Caco-2 (cell line): ENCODE data around the gene TCEANC. TPM values are rescaled to one million over a fixed set of nuclear protein-coding genes. Genes with fewer than 3 reads are reported as not detected.

ENCODE experiments used
- BruUV-seq: library from RNA; stranded (reverse); fragments of 400-500 nt; replicated peaks from 2 replicates; lab custom pipeline; 2021; lab: Mats Ljungman, UMichigan
- CTCF ChIA-PET: fragments of 300-600 bp; sonication (Branson Sonifier 250); formaldehyde crosslinking; loops from one replicate; lab custom pipeline; 2022; ENCODE audit warnings: antibody characterized with exemption; lab: Charles Lee
- POLR2A ChIA-PET: fragments of 300-600 bp; sonication (Branson Sonifier 250); formaldehyde crosslinking; loops from one replicate; lab custom pipeline; 2022; ENCODE audit warnings: antibody characterized with exemption; lab: Charles Lee
- DNase-seq, 2 experiments: peaks; one replicate each; pipeline versions ENCODE4 v3.0.0 to v3.0.0-alpha.2; 2020 to 2022
- H3K27me3 ChIP-seq: replicated peaks from 2 replicates; pipeline ENCODE4 v1.6.0; 2011; ENCODE audit warnings: low read length; ENCODE audit not compliant: control insufficient read depth, insufficient read depth
- H3K36me3 ChIP-seq: 2 replicates; pipeline ENCODE4 v1.5.1; 2011; ENCODE audit warnings: low read length; ENCODE audit not compliant: control insufficient read depth, insufficient read depth
- H3K4me1 ChIP-seq: fragments of 250-450 bp; sonication (Bioruptor Pico); 2 replicates; pipeline ENCODE4 v1.5.1; 2020; ENCODE audit warnings: mild to moderate bottlenecking
- H3K4me3 ChIP-seq: 2 replicates; pipeline ENCODE4 v1.5.1; 2011; ENCODE audit warnings: low read depth, mild to moderate bottlenecking, control low read depth, low read length
- H3K9me3 ChIP-seq: fragments of 250-450 bp; sonication (Bioruptor Pico); 2 replicates; pipeline ENCODE4 v1.5.1; 2020; ENCODE audit warnings: mild to moderate bottlenecking, moderate library complexity
- H3K27ac Mint-ChIP-seq: one replicate; pipeline ENCODE4 v1.8.0; 2022; ENCODE audit warnings: mixed read lengths; ENCODE audit not compliant: unreplicated experiment
- H3K27me3 Mint-ChIP-seq: one replicate; pipeline ENCODE4 v1.8.0; 2022; ENCODE audit warnings: mixed read lengths; ENCODE audit not compliant: insufficient read depth, unreplicated experiment
- H3K36me3 Mint-ChIP-seq: one replicate; pipeline ENCODE4 v1.8.0; 2022; ENCODE audit warnings: mild to moderate bottlenecking, mixed read lengths; ENCODE audit not compliant: insufficient read depth, unreplicated experiment
- H3K4me1 Mint-ChIP-seq: one replicate; pipeline ENCODE4 v1.8.0; 2022; ENCODE audit warnings: low read depth, mixed read lengths; ENCODE audit not compliant: unreplicated experiment
- H3K4me3 Mint-ChIP-seq: one replicate; pipeline ENCODE4 v1.8.0; 2022; ENCODE audit warnings: mild to moderate bottlenecking, moderate library complexity, mixed read lengths; ENCODE audit not compliant: unreplicated experiment
- H3K9me3 Mint-ChIP-seq: one replicate; pipeline ENCODE4 v1.8.0; 2022; ENCODE audit warnings: mixed read lengths; ENCODE audit not compliant: unreplicated experiment
- CTCF ChIP-seq, 2 experiments: fragments of 200-600 bp in 1 of 2; IDR thresholded peaks; 1 replicate in 1 of 2; 2 replicates in 1 of 2; pipeline versions ENCODE4 v1.5.1 to v1.8.0; 2011 to 2022; ENCODE audit warnings: antibody characterized with exemption in 1 of 2, control low read depth in 1 of 2, inconsistent platforms in 1 of 2, low read depth in 1 of 2, low read length in 1 of 2, mild to moderate bottlenecking in 1 of 2, moderate library complexity in 1 of 2; ENCODE audit not compliant: insufficient read depth in 1 of 2, severe bottlenecking in 1 of 2, unreplicated experiment in 1 of 2
- intact Hi-C: fragments of 100-400 bp; cut with micrococcal nuclease; formaldehyde crosslinking; loops from one replicate; pipeline ENCODE4 v1.10.0; 2022; ENCODE audit not compliant: unreplicated experiment
- total RNA-seq: library from RNA; stranded (reverse); gene quantifications from 2 replicates; pipeline ENCODE4 v1.2.3, GENCODE V29; 2022

TCEANC gene
- total RNA-seq, 1 experiment from 2014 or later: 1.6 TPM

- Mint-ChIP-seq H3K36me3 (no peaks in the 10 kb centered on the region), H3K9me3 (no peaks in the 10 kb centered on the region), H3K27ac (no peak overlapping the region), H3K27me3 (no peaks in the 10 kb centered on the region), H3K4me1 (peaks cover 4% of the 10 kb centered on the region), H3K4me3 (no peak overlapping the region)
- Histone ChIP-seq H3K36me3 (no peaks in the 10 kb centered on the region), H3K4me1 (peaks cover 13% of the 10 kb centered on the region), H3K27me3 (no peaks in the 10 kb centered on the region), H3K9me3 (no peaks in the 10 kb centered on the region), H3K4me3 (no peak overlapping the region)
- intact Hi-C loops: no loop called here
- no peak for TF ChIP-seq CTCF (IDR thresholded peaks at IDR 0.05; ENCODE audit: insufficient read depth in 1 of 2, low read depth in 1 of 2, low read length in 1 of 2, severe bottlenecking in 1 of 2, unreplicated experiment in 1 of 2)
- POLR2A ChIA-PET: no interaction called here
- CTCF ChIA-PET: no interaction called here
- DNase-seq: no peak
- BruUV-seq: no TSS peak
These were observed 9.4 kb downstream of the TCEANC start for GRCh38 chrX:13662355-13662791.

- ChIA-PET POLR2A (no interaction called here), CTCF (no interaction called here)
- H3K4me1 ChIP-seq: peaks cover 21% of the 10 kb centered on the region
- no peaks in the 10 kb centered on the region for H3K27me3 ChIP-seq
- DNase-seq: no peak
- intact Hi-C loops: no loop called here
- Mint-ChIP-seq H3K9me3 (no peaks in the 10 kb centered on the region), H3K4me1 (peaks cover 4% of the 10 kb centered on the region), H3K27me3 (no peaks in the 10 kb centered on the region), H3K27ac (no peak overlapping the region), H3K36me3 (peaks cover 1% of the 10 kb centered on the region), H3K4me3 (no peak overlapping the region)
- no TSS peak for BruUV-seq
- H3K9me3 ChIP-seq: no peaks in the 10 kb centered on the region
- no peak for TF ChIP-seq CTCF (IDR thresholded peaks at IDR 0.05; ENCODE audit: insufficient read depth in 1 of 2, low read depth in 1 of 2, low read length in 1 of 2, severe bottlenecking in 1 of 2, unreplicated experiment in 1 of 2)
- H3K4me3 ChIP-seq: no peak overlapping the region
- no peaks in the 10 kb centered on the region for H3K36me3 ChIP-seq
These were observed 11.1 kb downstream of the TCEANC start for GRCh38 chrX:13664020-13664419.

- intact Hi-C loops: loop anchor here (5.0 kb wide), 1 partner anchor 65 kb away; the partner anchor contains the start of genes OFD1 and TRAPPC2
- BruUV-seq: no TSS peak
- Mint-ChIP-seq H3K4me3 (no peak overlapping the region), H3K9me3 (peaks cover 9% of the 10 kb centered on the region), H3K27me3 (no peaks in the 10 kb centered on the region), H3K27ac (no peak overlapping the region), H3K36me3 (peaks cover 7% of the 10 kb centered on the region), H3K4me1 (peaks cover 12% of the 10 kb centered on the region)
- no peak for TF ChIP-seq CTCF (IDR thresholded peaks at IDR 0.05; ENCODE audit: insufficient read depth in 1 of 2, low read depth in 1 of 2, low read length in 1 of 2, severe bottlenecking in 1 of 2, unreplicated experiment in 1 of 2)
- H3K9me3 ChIP-seq: no peaks in the 10 kb centered on the region
- ChIA-PET POLR2A (no interaction called here), CTCF (no interaction called here)
- no peak overlapping the region for H3K4me3 ChIP-seq
- no peak for DNase-seq
- H3K36me3 ChIP-seq: no peaks in the 10 kb centered on the region
- H3K27me3 ChIP-seq: no peaks in the 10 kb centered on the region
- peaks cover 27% of the 10 kb centered on the region for H3K4me1 ChIP-seq
These were observed 13.9 kb downstream of the TCEANC start for GRCh38 chrX:13666836-13667235.
